OCI-LY1 (cell line): ENCODE data around the gene C11orf97.
"Not testable (repeated sequence)": the region's sequence is repeated elsewhere in the genome, so short reads cannot be mapped to it uniquely, and the experiment has no call there.

Source experiments
- H2AFZ ChIP-seq: fragments of 200-600 bp; sonication (generic), shearing (Covaris generic); 2 replicates; pipeline ENCODE4 v1.6.0; 2014; ENCODE audit warnings: antibody characterized with exemption, mild to moderate bottlenecking, low read length
- H3F3A ChIP-seq: fragments of 200-600 bp; sonication (generic), shearing (Covaris generic); 2 replicates; pipeline ENCODE4 v1.6.0; 2014; ENCODE audit warnings: mild to moderate bottlenecking, antibody characterized with exemption, low read length, moderate library complexity; ENCODE audit not compliant: insufficient read depth
- H3K27ac ChIP-seq: fragments of 200-600 bp; sonication (generic); 2 replicates; pipeline ENCODE4 v1.5.1; 2014; ENCODE audit warnings: low read length, mixed run types, mild to moderate bottlenecking, low read depth; ENCODE audit not compliant: poor library complexity, severe bottlenecking
- H3K27me3 ChIP-seq: fragments of 200-600 bp; sonication (generic); 2 replicates; pipeline ENCODE4 v1.6.0; 2014; ENCODE audit warnings: antibody characterized with exemption, mild to moderate bottlenecking, low read length, moderate library complexity; ENCODE audit not compliant: insufficient read depth
- H3K36me3 ChIP-seq: fragments of 200-600 bp; sonication (generic); 2 replicates; pipeline ENCODE4 v1.6.1; 2014; ENCODE audit warnings: mild to moderate bottlenecking, antibody characterized with exemption, low read length, moderate library complexity, mixed read lengths; ENCODE audit not compliant: insufficient read depth
- H3K4me1 ChIP-seq: fragments of 200-600 bp; sonication (generic); 2 replicates; pipeline ENCODE4 v1.5.1; 2014; ENCODE audit warnings: mild to moderate bottlenecking, low read length, moderate library complexity; ENCODE audit not compliant: insufficient read depth, severe bottlenecking
- H3K4me2 ChIP-seq: fragments of 200-600 bp; sonication (generic), shearing (Covaris generic); 2 replicates; pipeline ENCODE4 v1.6.1; 2014; ENCODE audit warnings: low read length
- H3K4me3 ChIP-seq: fragments of 200-600 bp; sonication (generic); 2 replicates; pipeline ENCODE4 v1.5.1; 2014; ENCODE audit warnings: low read length, low read depth, mild to moderate bottlenecking, mixed read lengths; ENCODE audit not compliant: poor library complexity, severe bottlenecking
- H3K79me2 ChIP-seq: fragments of 200-600 bp; shearing (Covaris generic); 2 replicates; pipeline ENCODE4 v1.6.1; 2016; ENCODE audit warnings: mixed run types, low read length, mixed read lengths; ENCODE audit not compliant: insufficient read depth
- H3K9ac ChIP-seq: fragments of 200-600 bp; sonication (generic), shearing (Covaris generic); 2 replicates; pipeline ENCODE4 v1.6.1; 2014; ENCODE audit warnings: mild to moderate bottlenecking, low read length, mixed read lengths
- H3K9me2 ChIP-seq: fragments of 200-600 bp; sonication (generic), shearing (Covaris generic); 2 replicates; pipeline ENCODE4 v1.6.1; 2014; ENCODE audit warnings: low read depth, mild to moderate bottlenecking, low read length, mixed read lengths
- H3K9me3 ChIP-seq: fragments of 200-600 bp; shearing (Covaris generic); 2 replicates; pipeline ENCODE4 v1.6.1; 2014; ENCODE audit warnings: low read length, mixed read lengths
- H4K20me1 ChIP-seq: fragments of 200-600 bp; sonication (generic), shearing (Covaris generic); 2 replicates; pipeline ENCODE4 v1.6.0; 2016; ENCODE audit warnings: mild to moderate bottlenecking, low read length; ENCODE audit not compliant: insufficient read depth
- CTCF ChIP-seq: fragments of 200-600 bp; sonication (generic), shearing (Covaris generic); IDR thresholded peaks from 2 replicates; pipeline ENCODE4 v1.5.1; 2017; ENCODE audit warnings: mild to moderate bottlenecking, antibody characterized with exemption, low read length, moderate library complexity, mixed read lengths
- EZH2 ChIP-seq: fragments of 200-600 bp; sonication (generic), shearing (Covaris generic); IDR thresholded peaks from 2 replicates; pipeline ENCODE4 v1.8.0; 2017; ENCODE audit warnings: borderline replicate concordance, mixed run types, mild to moderate bottlenecking, antibody characterized with exemption, low read length, moderate library complexity, mixed read lengths

Gene C11orf97

GRCh38 chr11:94501522-94501921 lies 10.7 kb upstream of the C11orf97 start:
- Histone ChIP-seq H3K9me3 (no peaks in the 10 kb centered on the region), H3K27ac (no peak overlapping the region), H3K4me3 (no peak overlapping the region), H4K20me1 (no peaks in the 10 kb centered on the region), H3K36me3 (peaks cover 42% of the 10 kb centered on the region), H3K4me1 (no peaks in the 10 kb centered on the region), H3F3A (no peaks in the 10 kb centered on the region), H2AFZ (no peak overlapping the region), H3K9ac (no peak overlapping the region), H3K79me2 (no peaks in the 10 kb centered on the region), H3K9me2 (no peaks in the 10 kb centered on the region), H3K4me2 (no peak overlapping the region), H3K27me3 (no peaks in the 10 kb centered on the region)
- TF ChIP-seq EZH2: no peak
- TF ChIP-seq CTCF: no peak

DNA sequence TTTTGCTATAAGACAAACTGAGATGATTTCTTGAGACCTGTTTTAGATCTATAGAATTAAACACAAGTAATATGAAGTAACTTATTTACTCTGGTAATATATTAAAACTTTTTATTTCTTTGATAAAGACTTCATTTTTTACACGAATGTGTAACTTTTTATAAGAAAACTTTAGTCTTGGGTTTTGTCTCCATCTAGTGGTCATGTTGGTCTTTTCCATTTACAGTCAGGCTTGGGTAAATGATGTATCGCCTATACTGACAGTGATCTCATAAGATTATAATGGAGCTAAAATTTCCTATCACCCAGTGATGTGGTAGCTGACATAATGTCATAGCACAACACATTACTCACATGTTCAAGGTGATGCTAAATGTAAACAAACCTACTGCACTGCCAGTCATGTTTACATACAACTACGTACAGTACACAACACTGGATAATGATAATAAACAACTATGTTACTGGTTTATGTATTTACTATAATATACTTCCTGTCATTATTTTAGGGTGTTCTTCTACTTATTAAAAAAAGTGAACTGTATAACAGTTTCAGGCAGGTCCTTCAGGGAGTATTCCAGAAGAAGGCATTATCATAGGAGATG lies 7.5 kb upstream of the C11orf97 start:
- H3K27ac ChIP-seq: no peak overlapping the region
- no peak overlapping the region for H3K4me2 ChIP-seq
- no peaks in the 10 kb centered on the region for H3F3A ChIP-seq
- no peak overlapping the region for H2AFZ ChIP-seq
- TF ChIP-seq EZH2: no peak
- TF ChIP-seq CTCF: peak; percentile 68
- no peaks in the 10 kb centered on the region for H3K79me2 ChIP-seq
- no peaks in the 10 kb centered on the region for H3K9me2 ChIP-seq
- no peak overlapping the region for H3K4me3 ChIP-seq
- no peaks in the 10 kb centered on the region for H4K20me1 ChIP-seq
- peaks cover 11% of the 10 kb centered on the region; the same call in 1 of the 2 replicates for H3K36me3 ChIP-seq
- no peaks in the 10 kb centered on the region for H3K27me3 ChIP-seq
- no peaks in the 10 kb centered on the region for H3K9me3 ChIP-seq
- no peaks in the 10 kb centered on the region for H3K4me1 ChIP-seq
- no peak overlapping the region for H3K9ac ChIP-seq

DNA sequence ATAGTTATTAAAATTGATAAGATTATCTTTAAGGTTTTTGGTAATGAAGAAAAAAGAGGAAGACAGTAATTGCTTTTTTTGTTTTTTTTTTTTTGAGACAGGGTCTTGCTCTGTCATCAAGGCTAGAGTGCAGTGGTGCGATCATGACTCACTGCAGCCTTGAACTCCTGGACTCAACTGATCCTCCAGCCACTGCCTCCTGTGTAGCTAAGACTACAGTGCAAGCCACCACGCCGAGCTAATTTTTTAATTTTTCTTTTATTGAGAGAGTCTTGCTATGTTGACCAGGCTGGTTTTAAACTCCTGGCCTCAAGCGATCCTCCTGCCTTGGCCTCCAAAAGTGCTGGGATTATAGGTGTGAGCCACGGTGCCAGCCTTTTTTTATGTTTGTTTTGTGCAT lies 5.7 kb upstream of the C11orf97 start:
- H3K4me3 ChIP-seq, H3K4me2 ChIP-seq, H3K9me3 ChIP-seq, H4K20me1 ChIP-seq, H3K79me2 ChIP-seq, H3K4me1 ChIP-seq, H2AFZ ChIP-seq, H3K36me3 ChIP-seq, H3F3A ChIP-seq, H3K27ac ChIP-seq, H3K9me2 ChIP-seq, H3K9ac ChIP-seq, H3K27me3 ChIP-seq: not testable (repeated sequence)

- H3K36me3 ChIP-seq: no peaks in the 10 kb centered on the region; the same call in 1 of the 2 replicates
- H3K4me1 ChIP-seq: peaks cover 4% of the 10 kb centered on the region
- no peaks in the 10 kb centered on the region for H3K27me3 ChIP-seq
- H3K9me2 ChIP-seq: no peaks in the 10 kb centered on the region
- no peaks in the 10 kb centered on the region for H3K9me3 ChIP-seq
- no peaks in the 10 kb centered on the region for H3K79me2 ChIP-seq
- no peaks in the 10 kb centered on the region for H4K20me1 ChIP-seq
- H3F3A ChIP-seq: no peaks in the 10 kb centered on the region
- no peak overlapping the region for H3K4me2 ChIP-seq
- TF ChIP-seq CTCF (no peak), EZH2 (no peak)
- H3K9ac ChIP-seq: no peak overlapping the region
- H3K4me3 ChIP-seq: no peak overlapping the region
- no peak overlapping the region for H3K27ac ChIP-seq
- H2AFZ ChIP-seq: no peak overlapping the region
These were observed 4.8 kb upstream of the C11orf97 start for GRCh38 chr11:94507485-94507884.
